WTC11 (cell line): ENCODE data around the gene FAM163A.

Experiments used
- ATF1 ChIP-seq: sonication (generic); formaldehyde crosslinking; IDR thresholded peaks from 2 replicates; pipeline ENCODE4 v1.8.1; 2023; ENCODE audit warnings: mild to moderate bottlenecking, moderate library complexity, missing genetic modification reagents
- NR1H2 ChIP-seq: sonication (generic); formaldehyde crosslinking; IDR thresholded peaks from 2 replicates; pipeline ENCODE4 v1.9.0; 2021; ENCODE audit warnings: mild to moderate bottlenecking, moderate library complexity, missing genetic modification reagents
- TF ChIP-seq, protein P1 (sequence below): fragments of 200-600 bp; IDR thresholded peaks from 2 replicates; pipeline ENCODE4 v1.8.0; 2022; ENCODE audit warnings: antibody characterized with exemption
- TF ChIP-seq, protein P2 (sequence below): sonication (generic); formaldehyde crosslinking; IDR thresholded peaks from 2 replicates; pipeline ENCODE4 v1.8.0; 2023; ENCODE audit warnings: missing genetic modification reagents, mild to moderate bottlenecking, borderline replicate concordance

DNA sequence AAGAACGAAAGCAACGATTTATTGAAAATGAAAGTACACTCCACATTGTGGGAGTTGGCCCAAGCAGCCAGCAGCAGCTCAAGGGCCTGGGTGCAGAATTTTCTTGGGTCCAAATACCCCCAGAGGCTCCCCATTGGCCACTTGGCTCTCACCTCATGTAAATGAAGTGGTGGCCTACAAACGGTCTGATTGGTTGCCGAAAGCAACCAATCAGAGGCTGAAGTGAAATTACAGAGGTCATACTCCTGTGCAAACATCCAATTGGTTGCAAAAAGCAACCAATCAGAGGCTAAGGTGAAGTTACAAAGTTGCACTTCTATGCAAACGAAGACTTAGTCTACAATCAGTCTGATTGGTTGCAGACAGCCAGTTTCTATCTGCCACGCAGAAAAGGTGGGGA, 31.9 kb downstream of the FAM163A start:
- TF ChIP-seq, protein P1, sequence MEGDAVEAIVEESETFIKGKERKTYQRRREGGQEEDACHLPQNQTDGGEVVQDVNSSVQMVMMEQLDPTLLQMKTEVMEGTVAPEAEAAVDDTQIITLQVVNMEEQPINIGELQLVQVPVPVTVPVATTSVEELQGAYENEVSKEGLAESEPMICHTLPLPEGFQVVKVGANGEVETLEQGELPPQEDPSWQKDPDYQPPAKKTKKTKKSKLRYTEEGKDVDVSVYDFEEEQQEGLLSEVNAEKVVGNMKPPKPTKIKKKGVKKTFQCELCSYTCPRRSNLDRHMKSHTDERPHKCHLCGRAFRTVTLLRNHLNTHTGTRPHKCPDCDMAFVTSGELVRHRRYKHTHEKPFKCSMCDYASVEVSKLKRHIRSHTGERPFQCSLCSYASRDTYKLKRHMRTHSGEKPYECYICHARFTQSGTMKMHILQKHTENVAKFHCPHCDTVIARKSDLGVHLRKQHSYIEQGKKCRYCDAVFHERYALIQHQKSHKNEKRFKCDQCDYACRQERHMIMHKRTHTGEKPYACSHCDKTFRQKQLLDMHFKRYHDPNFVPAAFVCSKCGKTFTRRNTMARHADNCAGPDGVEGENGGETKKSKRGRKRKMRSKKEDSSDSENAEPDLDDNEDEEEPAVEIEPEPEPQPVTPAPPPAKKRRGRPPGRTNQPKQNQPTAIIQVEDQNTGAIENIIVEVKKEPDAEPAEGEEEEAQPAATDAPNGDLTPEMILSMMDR, result no peak
- TF ChIP-seq, protein P2, sequence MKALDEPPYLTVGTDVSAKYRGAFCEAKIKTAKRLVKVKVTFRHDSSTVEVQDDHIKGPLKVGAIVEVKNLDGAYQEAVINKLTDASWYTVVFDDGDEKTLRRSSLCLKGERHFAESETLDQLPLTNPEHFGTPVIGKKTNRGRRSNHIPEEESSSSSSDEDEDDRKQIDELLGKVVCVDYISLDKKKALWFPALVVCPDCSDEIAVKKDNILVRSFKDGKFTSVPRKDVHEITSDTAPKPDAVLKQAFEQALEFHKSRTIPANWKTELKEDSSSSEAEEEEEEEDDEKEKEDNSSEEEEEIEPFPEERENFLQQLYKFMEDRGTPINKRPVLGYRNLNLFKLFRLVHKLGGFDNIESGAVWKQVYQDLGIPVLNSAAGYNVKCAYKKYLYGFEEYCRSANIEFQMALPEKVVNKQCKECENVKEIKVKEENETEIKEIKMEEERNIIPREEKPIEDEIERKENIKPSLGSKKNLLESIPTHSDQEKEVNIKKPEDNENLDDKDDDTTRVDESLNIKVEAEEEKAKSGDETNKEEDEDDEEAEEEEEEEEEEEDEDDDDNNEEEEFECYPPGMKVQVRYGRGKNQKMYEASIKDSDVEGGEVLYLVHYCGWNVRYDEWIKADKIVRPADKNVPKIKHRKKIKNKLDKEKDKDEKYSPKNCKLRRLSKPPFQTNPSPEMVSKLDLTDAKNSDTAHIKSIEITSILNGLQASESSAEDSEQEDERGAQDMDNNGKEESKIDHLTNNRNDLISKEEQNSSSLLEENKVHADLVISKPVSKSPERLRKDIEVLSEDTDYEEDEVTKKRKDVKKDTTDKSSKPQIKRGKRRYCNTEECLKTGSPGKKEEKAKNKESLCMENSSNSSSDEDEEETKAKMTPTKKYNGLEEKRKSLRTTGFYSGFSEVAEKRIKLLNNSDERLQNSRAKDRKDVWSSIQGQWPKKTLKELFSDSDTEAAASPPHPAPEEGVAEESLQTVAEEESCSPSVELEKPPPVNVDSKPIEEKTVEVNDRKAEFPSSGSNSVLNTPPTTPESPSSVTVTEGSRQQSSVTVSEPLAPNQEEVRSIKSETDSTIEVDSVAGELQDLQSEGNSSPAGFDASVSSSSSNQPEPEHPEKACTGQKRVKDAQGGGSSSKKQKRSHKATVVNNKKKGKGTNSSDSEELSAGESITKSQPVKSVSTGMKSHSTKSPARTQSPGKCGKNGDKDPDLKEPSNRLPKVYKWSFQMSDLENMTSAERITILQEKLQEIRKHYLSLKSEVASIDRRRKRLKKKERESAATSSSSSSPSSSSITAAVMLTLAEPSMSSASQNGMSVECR (CRISPR knock-in tag), result no peak
- TF ChIP-seq ATF1 (CRISPR knock-in tag) (no peak), NR1H2 (CRISPR knock-in tag) (no peak)
